Caco-2 (cell line): Measurements from ENCODE around the gene RRM2. TPM values are rescaled to one million over a fixed set of nuclear protein-coding genes. Genes with fewer than 3 reads are reported as not detected.

Experiments used
- BruUV-seq: library from RNA; stranded (reverse); fragments of 400-500 nt; replicated peaks from 2 replicates; lab custom pipeline; 2021; lab: Mats Ljungman, UMichigan
- CTCF ChIA-PET: fragments of 300-600 bp; sonication (Branson Sonifier 250); formaldehyde crosslinking; loops from one replicate; lab custom pipeline; 2022; ENCODE audit warnings: antibody characterized with exemption; lab: Charles Lee
- POLR2A ChIA-PET: fragments of 300-600 bp; sonication (Branson Sonifier 250); formaldehyde crosslinking; loops from one replicate; lab custom pipeline; 2022; ENCODE audit warnings: antibody characterized with exemption; lab: Charles Lee
- DNase-seq, 2 experiments: peaks; one replicate each; pipeline versions ENCODE4 v3.0.0 to v3.0.0-alpha.2; 2020 to 2022
- H3K27me3 ChIP-seq: replicated peaks from 2 replicates; pipeline ENCODE4 v1.6.0; 2011; ENCODE audit warnings: low read length; ENCODE audit not compliant: control insufficient read depth, insufficient read depth
- H3K36me3 ChIP-seq: 2 replicates; pipeline ENCODE4 v1.5.1; 2011; ENCODE audit warnings: low read length; ENCODE audit not compliant: control insufficient read depth, insufficient read depth
- H3K4me1 ChIP-seq: fragments of 250-450 bp; sonication (Bioruptor Pico); 2 replicates; pipeline ENCODE4 v1.5.1; 2020; ENCODE audit warnings: mild to moderate bottlenecking
- H3K4me3 ChIP-seq: 2 replicates; pipeline ENCODE4 v1.5.1; 2011; ENCODE audit warnings: low read depth, mild to moderate bottlenecking, control low read depth, low read length
- H3K9me3 ChIP-seq: fragments of 250-450 bp; sonication (Bioruptor Pico); 2 replicates; pipeline ENCODE4 v1.5.1; 2020; ENCODE audit warnings: mild to moderate bottlenecking, moderate library complexity
- H3K27ac Mint-ChIP-seq: one replicate; pipeline ENCODE4 v1.8.0; 2022; ENCODE audit warnings: mixed read lengths; ENCODE audit not compliant: unreplicated experiment
- H3K27me3 Mint-ChIP-seq: one replicate; pipeline ENCODE4 v1.8.0; 2022; ENCODE audit warnings: mixed read lengths; ENCODE audit not compliant: insufficient read depth, unreplicated experiment
- H3K36me3 Mint-ChIP-seq: one replicate; pipeline ENCODE4 v1.8.0; 2022; ENCODE audit warnings: mild to moderate bottlenecking, mixed read lengths; ENCODE audit not compliant: insufficient read depth, unreplicated experiment
- H3K4me1 Mint-ChIP-seq: one replicate; pipeline ENCODE4 v1.8.0; 2022; ENCODE audit warnings: low read depth, mixed read lengths; ENCODE audit not compliant: unreplicated experiment
- H3K4me3 Mint-ChIP-seq: one replicate; pipeline ENCODE4 v1.8.0; 2022; ENCODE audit warnings: mild to moderate bottlenecking, moderate library complexity, mixed read lengths; ENCODE audit not compliant: unreplicated experiment
- H3K9me3 Mint-ChIP-seq: one replicate; pipeline ENCODE4 v1.8.0; 2022; ENCODE audit warnings: mixed read lengths; ENCODE audit not compliant: unreplicated experiment
- intact Hi-C: fragments of 100-400 bp; cut with micrococcal nuclease; formaldehyde crosslinking; loops from one replicate; pipeline ENCODE4 v1.10.0; 2022; ENCODE audit not compliant: unreplicated experiment
- total RNA-seq: library from RNA; stranded (reverse); gene quantifications from 2 replicates; pipeline ENCODE4 v1.2.3, GENCODE V29; 2022
- TF ChIP-seq, protein P1 (sequence below), 2 experiments: fragments of 200-600 bp in 1 of 2; IDR thresholded peaks; 1 replicate in 1 of 2; 2 replicates in 1 of 2; pipeline versions ENCODE4 v1.5.1 to v1.8.0; 2011 to 2022; ENCODE audit warnings: antibody characterized with exemption in 1 of 2, control low read depth in 1 of 2, inconsistent platforms in 1 of 2, low read depth in 1 of 2, low read length in 1 of 2, mild to moderate bottlenecking in 1 of 2, moderate library complexity in 1 of 2; ENCODE audit not compliant: insufficient read depth in 1 of 2, severe bottlenecking in 1 of 2, unreplicated experiment in 1 of 2

Gene RRM2
- total RNA-seq, 1 experiment from 2014 or later: 169 TPM

GRCh38 chr2:10148268-10148667 is 25.7 kb downstream of the RRM2 start:
- Histone ChIP-seq H3K4me3 (no peak overlapping the region), H3K9me3 (no peaks in the 10 kb centered on the region), H3K27me3 (no peaks in the 10 kb centered on the region), H3K36me3 (peaks cover 3% of the 10 kb centered on the region), H3K4me1 (no peaks in the 10 kb centered on the region)
- CTCF ChIA-PET: interaction anchor here (0.6 kb wide), 1 partner anchor 13 kb away, joined by 3 read pairs; no protein-coding TSS in a partner anchor
- BruUV-seq: no TSS peak
- TF ChIP-seq, protein P1, sequence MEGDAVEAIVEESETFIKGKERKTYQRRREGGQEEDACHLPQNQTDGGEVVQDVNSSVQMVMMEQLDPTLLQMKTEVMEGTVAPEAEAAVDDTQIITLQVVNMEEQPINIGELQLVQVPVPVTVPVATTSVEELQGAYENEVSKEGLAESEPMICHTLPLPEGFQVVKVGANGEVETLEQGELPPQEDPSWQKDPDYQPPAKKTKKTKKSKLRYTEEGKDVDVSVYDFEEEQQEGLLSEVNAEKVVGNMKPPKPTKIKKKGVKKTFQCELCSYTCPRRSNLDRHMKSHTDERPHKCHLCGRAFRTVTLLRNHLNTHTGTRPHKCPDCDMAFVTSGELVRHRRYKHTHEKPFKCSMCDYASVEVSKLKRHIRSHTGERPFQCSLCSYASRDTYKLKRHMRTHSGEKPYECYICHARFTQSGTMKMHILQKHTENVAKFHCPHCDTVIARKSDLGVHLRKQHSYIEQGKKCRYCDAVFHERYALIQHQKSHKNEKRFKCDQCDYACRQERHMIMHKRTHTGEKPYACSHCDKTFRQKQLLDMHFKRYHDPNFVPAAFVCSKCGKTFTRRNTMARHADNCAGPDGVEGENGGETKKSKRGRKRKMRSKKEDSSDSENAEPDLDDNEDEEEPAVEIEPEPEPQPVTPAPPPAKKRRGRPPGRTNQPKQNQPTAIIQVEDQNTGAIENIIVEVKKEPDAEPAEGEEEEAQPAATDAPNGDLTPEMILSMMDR (IDR thresholded peaks at IDR 0.05; ENCODE audit: insufficient read depth in 1 of 2, low read depth in 1 of 2, low read length in 1 of 2, severe bottlenecking in 1 of 2, unreplicated experiment in 1 of 2): no peak
- peaks cover 25% of the 10 kb centered on the region for H3K36me3 Mint-ChIP-seq
- intact Hi-C loops: no loop called here
- H3K9me3 Mint-ChIP-seq: no peaks in the 10 kb centered on the region
- H3K27ac Mint-ChIP-seq: no peak overlapping the region
- H3K27me3 Mint-ChIP-seq: no peaks in the 10 kb centered on the region
- H3K4me1 Mint-ChIP-seq: peaks cover 4% of the 10 kb centered on the region
- POLR2A ChIA-PET: no interaction called here
- no peak overlapping the region for H3K4me3 Mint-ChIP-seq
- DNase-seq: no peak

DNA sequence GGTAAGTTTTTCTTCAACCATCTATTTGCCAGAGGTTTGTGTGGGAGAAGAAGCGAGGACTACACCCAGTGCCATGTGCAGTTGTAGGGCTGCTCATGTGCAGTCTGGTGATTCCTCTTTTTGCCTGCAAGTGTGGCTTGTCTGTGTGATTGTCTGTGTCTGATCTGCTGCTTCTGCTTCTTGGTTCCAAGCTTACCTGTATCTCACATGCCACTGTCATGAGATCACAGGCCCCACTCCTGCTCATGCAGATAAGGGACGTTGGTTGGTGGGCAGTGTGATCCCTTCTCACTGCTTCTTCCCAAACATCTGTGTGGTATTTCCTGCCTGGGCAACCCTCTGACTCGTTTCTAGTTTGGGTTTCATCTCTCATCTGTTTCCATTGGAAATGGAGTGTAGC is 27.1 kb downstream of the RRM2 start:
- no peaks in the 10 kb centered on the region for H3K9me3 Mint-ChIP-seq
- no peaks in the 10 kb centered on the region for H3K27me3 Mint-ChIP-seq
- H3K27ac Mint-ChIP-seq: no peak overlapping the region
- no peak for DNase-seq
- H3K4me3 Mint-ChIP-seq: no peak overlapping the region
- TF ChIP-seq, protein P1 (IDR thresholded peaks at IDR 0.05; ENCODE audit: insufficient read depth in 1 of 2, low read depth in 1 of 2, low read length in 1 of 2, severe bottlenecking in 1 of 2, unreplicated experiment in 1 of 2): no peak
- Histone ChIP-seq H3K27me3 (no peaks in the 10 kb centered on the region), H3K4me3 (no peak overlapping the region), H3K9me3 (no peaks in the 10 kb centered on the region), H3K36me3 (peaks cover 2% of the 10 kb centered on the region; the same call in 1 of the 2 replicates), H3K4me1 (no peaks in the 10 kb centered on the region)
- ChIA-PET CTCF (interaction anchor here (1.1 kb wide), 1 partner anchor 285 kb away, joined by 3 read pairs; no protein-coding TSS in a partner anchor), POLR2A (no interaction called here)
- H3K36me3 Mint-ChIP-seq: peaks cover 24% of the 10 kb centered on the region
- H3K4me1 Mint-ChIP-seq: peaks cover 4% of the 10 kb centered on the region
- intact Hi-C loops: no loop called here
- no TSS peak for BruUV-seq

DNA sequence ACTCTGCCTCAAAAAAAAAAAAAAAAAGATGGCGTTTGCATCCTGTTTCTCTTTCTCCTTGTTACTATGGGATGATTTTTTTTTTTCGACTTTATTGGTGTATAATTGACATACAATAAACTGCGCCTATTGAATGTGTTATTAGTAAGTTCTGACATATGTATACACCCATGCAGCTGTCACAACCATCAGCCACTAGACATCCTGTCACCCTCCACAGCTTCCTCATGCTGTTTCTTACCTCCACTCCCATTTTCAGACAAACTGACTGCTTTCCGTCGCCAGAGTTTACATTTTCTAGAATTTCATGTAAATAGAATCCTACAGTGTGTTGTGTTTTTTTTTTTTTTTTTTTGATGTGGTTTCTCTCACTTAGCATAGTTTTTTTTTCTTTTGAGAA is 27.9 kb downstream of the RRM2 start:
- H3K4me1 ChIP-seq: no peaks in the 10 kb centered on the region
- DNase-seq: no peak
- peaks cover 4% of the 10 kb centered on the region for H3K4me1 Mint-ChIP-seq
- H3K4me3 Mint-ChIP-seq: no peak overlapping the region
- no peaks in the 10 kb centered on the region for H3K9me3 Mint-ChIP-seq
- POLR2A ChIA-PET: no interaction called here
- no peak overlapping the region for H3K27ac Mint-ChIP-seq
- intact Hi-C loops: no loop called here
- peaks cover 24% of the 10 kb centered on the region for H3K36me3 Mint-ChIP-seq
- TF ChIP-seq, protein P1 (IDR thresholded peaks at IDR 0.05; ENCODE audit: insufficient read depth in 1 of 2, low read depth in 1 of 2, low read length in 1 of 2, severe bottlenecking in 1 of 2, unreplicated experiment in 1 of 2): no peak
- CTCF ChIA-PET: interaction anchor here (0.6 kb wide), 1 partner anchor 209 kb away, joined by 4 read pairs; no protein-coding TSS in a partner anchor
- no TSS peak for BruUV-seq
- H3K27me3 Mint-ChIP-seq: no peaks in the 10 kb centered on the region
- H3K9me3 ChIP-seq: no peaks in the 10 kb centered on the region
- H3K4me3 ChIP-seq: no peak overlapping the region
- H3K36me3 ChIP-seq: peaks cover 2% of the 10 kb centered on the region; the same call in 1 of the 2 replicates
- no peaks in the 10 kb centered on the region for H3K27me3 ChIP-seq
